Measurements from ENCODE around the gene HSF2BP.

DNA sequence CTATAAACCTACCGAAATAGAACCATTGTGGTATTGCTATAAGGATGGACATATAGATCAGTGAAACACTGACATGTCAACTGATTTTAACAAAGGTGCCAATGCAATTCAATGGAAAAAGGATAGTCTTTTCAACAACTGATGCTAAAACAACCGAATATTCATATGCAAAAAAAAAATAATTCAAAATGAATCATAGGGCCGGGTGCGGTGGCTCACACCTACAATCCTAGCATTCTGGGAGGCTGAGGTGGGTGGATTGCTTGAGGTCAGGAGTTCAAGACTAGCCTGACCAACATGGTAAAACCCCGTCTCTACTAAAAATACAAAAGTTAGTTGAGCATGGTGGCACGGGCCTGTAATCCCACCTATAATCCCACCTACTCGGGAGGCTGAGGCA lies 23.9 kb downstream of the HSF2BP start:
- TF ChIP-seq, protein P1, sequence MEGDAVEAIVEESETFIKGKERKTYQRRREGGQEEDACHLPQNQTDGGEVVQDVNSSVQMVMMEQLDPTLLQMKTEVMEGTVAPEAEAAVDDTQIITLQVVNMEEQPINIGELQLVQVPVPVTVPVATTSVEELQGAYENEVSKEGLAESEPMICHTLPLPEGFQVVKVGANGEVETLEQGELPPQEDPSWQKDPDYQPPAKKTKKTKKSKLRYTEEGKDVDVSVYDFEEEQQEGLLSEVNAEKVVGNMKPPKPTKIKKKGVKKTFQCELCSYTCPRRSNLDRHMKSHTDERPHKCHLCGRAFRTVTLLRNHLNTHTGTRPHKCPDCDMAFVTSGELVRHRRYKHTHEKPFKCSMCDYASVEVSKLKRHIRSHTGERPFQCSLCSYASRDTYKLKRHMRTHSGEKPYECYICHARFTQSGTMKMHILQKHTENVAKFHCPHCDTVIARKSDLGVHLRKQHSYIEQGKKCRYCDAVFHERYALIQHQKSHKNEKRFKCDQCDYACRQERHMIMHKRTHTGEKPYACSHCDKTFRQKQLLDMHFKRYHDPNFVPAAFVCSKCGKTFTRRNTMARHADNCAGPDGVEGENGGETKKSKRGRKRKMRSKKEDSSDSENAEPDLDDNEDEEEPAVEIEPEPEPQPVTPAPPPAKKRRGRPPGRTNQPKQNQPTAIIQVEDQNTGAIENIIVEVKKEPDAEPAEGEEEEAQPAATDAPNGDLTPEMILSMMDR (IDR thresholded peaks at IDR 0.05): no peak
- TF ChIP-seq POLR2A (IDR thresholded peaks at IDR 0.05): no peak
